ENCODE results near the gene PIGC. TPM values are rescaled to one million over a fixed set of nuclear protein-coding genes. Genes with fewer than 3 reads are reported as not detected.

PIGC gene
- total and polyA plus RNA-seq, 4 donors, result 8.6 to 18.4 (median 13.2) TPM

DNA sequence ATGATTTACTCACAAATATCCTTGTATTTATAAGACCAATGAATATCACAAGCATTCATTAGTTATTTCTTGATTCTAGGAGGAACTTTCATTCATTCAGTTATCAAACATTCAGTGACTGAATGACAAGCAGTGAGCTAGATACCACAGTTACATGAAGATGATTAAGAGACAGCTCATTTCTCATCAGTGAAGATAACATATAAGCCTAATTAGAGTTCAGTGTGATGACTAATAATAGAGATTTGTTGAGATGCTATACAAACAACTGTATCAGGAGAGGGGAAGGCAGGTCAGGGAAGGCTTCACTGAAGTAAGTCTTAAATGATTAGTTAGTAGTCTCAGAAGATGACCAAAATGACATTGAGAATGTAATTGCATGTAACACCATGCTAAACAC is 38.0 kb downstream of the PIGC start:
- TF ChIP-seq, protein P1, sequence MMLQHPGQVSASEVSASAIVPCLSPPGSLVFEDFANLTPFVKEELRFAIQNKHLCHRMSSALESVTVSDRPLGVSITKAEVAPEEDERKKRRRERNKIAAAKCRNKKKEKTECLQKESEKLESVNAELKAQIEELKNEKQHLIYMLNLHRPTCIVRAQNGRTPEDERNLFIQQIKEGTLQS (IDR thresholded peaks at IDR 0.05), result no peak
- TF ChIP-seq RXRA (IDR thresholded peaks at IDR 0.05) (no peak), SP1 (IDR thresholded peaks at IDR 0.05) (no peak), HNF4G (IDR thresholded peaks at IDR 0.05) (no peak), FOXA2 (IDR thresholded peaks at IDR 0.05) (no peak), NR2F2 (IDR thresholded peaks at IDR 0.05) (no peak), FOXA1 (IDR thresholded peaks at IDR 0.05) (no peak), RAD21 (IDR thresholded peaks at IDR 0.05) (no peak)
- TF ChIP-seq, protein P2, sequence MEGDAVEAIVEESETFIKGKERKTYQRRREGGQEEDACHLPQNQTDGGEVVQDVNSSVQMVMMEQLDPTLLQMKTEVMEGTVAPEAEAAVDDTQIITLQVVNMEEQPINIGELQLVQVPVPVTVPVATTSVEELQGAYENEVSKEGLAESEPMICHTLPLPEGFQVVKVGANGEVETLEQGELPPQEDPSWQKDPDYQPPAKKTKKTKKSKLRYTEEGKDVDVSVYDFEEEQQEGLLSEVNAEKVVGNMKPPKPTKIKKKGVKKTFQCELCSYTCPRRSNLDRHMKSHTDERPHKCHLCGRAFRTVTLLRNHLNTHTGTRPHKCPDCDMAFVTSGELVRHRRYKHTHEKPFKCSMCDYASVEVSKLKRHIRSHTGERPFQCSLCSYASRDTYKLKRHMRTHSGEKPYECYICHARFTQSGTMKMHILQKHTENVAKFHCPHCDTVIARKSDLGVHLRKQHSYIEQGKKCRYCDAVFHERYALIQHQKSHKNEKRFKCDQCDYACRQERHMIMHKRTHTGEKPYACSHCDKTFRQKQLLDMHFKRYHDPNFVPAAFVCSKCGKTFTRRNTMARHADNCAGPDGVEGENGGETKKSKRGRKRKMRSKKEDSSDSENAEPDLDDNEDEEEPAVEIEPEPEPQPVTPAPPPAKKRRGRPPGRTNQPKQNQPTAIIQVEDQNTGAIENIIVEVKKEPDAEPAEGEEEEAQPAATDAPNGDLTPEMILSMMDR (IDR thresholded peaks at IDR 0.05; ENCODE audit: low read depth, low read length, missing input control), result no peak
- TF ChIP-seq, protein P3, sequence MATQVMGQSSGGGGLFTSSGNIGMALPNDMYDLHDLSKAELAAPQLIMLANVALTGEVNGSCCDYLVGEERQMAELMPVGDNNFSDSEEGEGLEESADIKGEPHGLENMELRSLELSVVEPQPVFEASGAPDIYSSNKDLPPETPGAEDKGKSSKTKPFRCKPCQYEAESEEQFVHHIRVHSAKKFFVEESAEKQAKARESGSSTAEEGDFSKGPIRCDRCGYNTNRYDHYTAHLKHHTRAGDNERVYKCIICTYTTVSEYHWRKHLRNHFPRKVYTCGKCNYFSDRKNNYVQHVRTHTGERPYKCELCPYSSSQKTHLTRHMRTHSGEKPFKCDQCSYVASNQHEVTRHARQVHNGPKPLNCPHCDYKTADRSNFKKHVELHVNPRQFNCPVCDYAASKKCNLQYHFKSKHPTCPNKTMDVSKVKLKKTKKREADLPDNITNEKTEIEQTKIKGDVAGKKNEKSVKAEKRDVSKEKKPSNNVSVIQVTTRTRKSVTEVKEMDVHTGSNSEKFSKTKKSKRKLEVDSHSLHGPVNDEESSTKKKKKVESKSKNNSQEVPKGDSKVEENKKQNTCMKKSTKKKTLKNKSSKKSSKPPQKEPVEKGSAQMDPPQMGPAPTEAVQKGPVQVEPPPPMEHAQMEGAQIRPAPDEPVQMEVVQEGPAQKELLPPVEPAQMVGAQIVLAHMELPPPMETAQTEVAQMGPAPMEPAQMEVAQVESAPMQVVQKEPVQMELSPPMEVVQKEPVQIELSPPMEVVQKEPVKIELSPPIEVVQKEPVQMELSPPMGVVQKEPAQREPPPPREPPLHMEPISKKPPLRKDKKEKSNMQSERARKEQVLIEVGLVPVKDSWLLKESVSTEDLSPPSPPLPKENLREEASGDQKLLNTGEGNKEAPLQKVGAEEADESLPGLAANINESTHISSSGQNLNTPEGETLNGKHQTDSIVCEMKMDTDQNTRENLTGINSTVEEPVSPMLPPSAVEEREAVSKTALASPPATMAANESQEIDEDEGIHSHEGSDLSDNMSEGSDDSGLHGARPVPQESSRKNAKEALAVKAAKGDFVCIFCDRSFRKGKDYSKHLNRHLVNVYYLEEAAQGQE (IDR thresholded peaks at IDR 0.05), result no peak
- TF ChIP-seq, protein P4, sequence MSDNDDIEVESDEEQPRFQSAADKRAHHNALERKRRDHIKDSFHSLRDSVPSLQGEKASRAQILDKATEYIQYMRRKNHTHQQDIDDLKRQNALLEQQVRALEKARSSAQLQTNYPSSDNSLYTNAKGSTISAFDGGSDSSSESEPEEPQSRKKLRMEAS (IDR thresholded peaks at IDR 0.05), result no peak
- Histone ChIP-seq H3K27me3 (ENCODE audit: control insufficient read depth in 4 of 4, insufficient read depth in 4 of 4, low read length in 3 of 4) (no peaks in the 10 kb centered on the region), H3K9me3 (ENCODE audit: control insufficient read depth in 4 of 4, low read length in 3 of 4) (no peaks in the 10 kb centered on the region), H3K36me3 (ENCODE audit: control insufficient read depth in 4 of 4, insufficient read depth in 3 of 4, low read depth in 1 of 4, low read length in 3 of 4) (no peaks in the 10 kb centered on the region), H3K27ac (ENCODE audit: low read depth in 1 of 2, low read length in 2 of 2) (no peak overlapping the region), H3K4me3 (ENCODE audit: low read depth in 1 of 3, low read length in 3 of 3) (no peak overlapping the region), H3K4me1 (ENCODE audit: control insufficient read depth in 4 of 4, insufficient read depth in 4 of 4, low read length in 3 of 4) (no peaks in the 10 kb centered on the region), H3K9ac (ENCODE audit: low read depth in 1 of 2, low read length in 2 of 2) (no peak overlapping the region)
- DNase-seq (ENCODE audit: low spot score), result no peak

DNA sequence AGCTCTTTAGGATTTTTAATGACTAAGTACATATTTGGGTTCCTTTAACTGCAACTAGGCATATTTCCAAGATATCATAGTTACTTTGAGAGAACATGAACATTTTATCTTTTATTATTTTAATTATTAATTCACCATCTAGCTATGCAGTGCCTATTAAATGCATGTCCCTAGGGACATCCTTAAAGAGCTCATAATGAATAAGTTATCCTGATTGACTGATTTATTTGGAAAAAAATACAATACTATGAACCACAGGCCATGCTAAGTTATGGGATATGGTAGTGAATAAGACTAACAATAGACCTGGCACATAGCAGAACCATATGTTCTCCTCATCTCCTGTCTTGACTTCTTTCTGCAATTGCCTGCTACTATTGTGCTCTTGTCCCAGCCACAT is 39.7 kb downstream of the PIGC start:
- no peak for DNase-seq (ENCODE audit: low spot score)
- Histone ChIP-seq H3K27me3 (ENCODE audit: control insufficient read depth in 4 of 4, insufficient read depth in 4 of 4, low read length in 3 of 4) (no peaks in the 10 kb centered on the region), H3K4me3 (ENCODE audit: low read depth in 1 of 3, low read length in 3 of 3) (no peak overlapping the region), H3K27ac (ENCODE audit: low read depth in 1 of 2, low read length in 2 of 2) (no peak overlapping the region), H3K4me1 (ENCODE audit: control insufficient read depth in 4 of 4, insufficient read depth in 4 of 4, low read length in 3 of 4) (no peaks in the 10 kb centered on the region), H3K36me3 (ENCODE audit: control insufficient read depth in 4 of 4, insufficient read depth in 3 of 4, low read depth in 1 of 4, low read length in 3 of 4) (no peaks in the 10 kb centered on the region), H3K9ac (ENCODE audit: low read depth in 1 of 2, low read length in 2 of 2) (no peak overlapping the region), H3K9me3 (ENCODE audit: control insufficient read depth in 4 of 4, low read length in 3 of 4) (no peaks in the 10 kb centered on the region)
- TF ChIP-seq, protein P2 (IDR thresholded peaks at IDR 0.05; ENCODE audit: low read depth, low read length, missing input control), result no peak
- TF ChIP-seq FOXA2 (IDR thresholded peaks at IDR 0.05) (no peak), FOXA1 (IDR thresholded peaks at IDR 0.05) (no peak), JUND (IDR thresholded peaks at IDR 0.05) (no peak), EGR1 (IDR thresholded peaks at IDR 0.05; ENCODE audit: low read depth in 2 of 2) (no peak), GABPA (IDR thresholded peaks at IDR 0.05 in 1 of 2, conservative IDR thresholded peaks at IDR 0.05 in 1 of 2) (no peak), NR2F2 (IDR thresholded peaks at IDR 0.05) (no peak), HNF4G (IDR thresholded peaks at IDR 0.05) (no peak), YY1 (IDR thresholded peaks at IDR 0.05) (no peak), RXRA (IDR thresholded peaks at IDR 0.05) (no peak)
- TF ChIP-seq, protein P5, sequence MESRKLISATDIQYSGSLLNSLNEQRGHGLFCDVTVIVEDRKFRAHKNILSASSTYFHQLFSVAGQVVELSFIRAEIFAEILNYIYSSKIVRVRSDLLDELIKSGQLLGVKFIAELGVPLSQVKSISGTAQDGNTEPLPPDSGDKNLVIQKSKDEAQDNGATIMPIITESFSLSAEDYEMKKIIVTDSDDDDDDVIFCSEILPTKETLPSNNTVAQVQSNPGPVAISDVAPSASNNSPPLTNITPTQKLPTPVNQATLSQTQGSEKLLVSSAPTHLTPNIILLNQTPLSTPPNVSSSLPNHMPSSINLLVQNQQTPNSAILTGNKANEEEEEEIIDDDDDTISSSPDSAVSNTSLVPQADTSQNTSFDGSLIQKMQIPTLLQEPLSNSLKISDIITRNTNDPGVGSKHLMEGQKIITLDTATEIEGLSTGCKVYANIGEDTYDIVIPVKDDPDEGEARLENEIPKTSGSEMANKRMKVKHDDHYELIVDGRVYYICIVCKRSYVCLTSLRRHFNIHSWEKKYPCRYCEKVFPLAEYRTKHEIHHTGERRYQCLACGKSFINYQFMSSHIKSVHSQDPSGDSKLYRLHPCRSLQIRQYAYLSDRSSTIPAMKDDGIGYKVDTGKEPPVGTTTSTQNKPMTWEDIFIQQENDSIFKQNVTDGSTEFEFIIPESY (IDR thresholded peaks at IDR 0.05), result no peak
- TF ChIP-seq, protein P1 (IDR thresholded peaks at IDR 0.05), result no peak
- TF ChIP-seq, protein P3 (IDR thresholded peaks at IDR 0.05), result no peak

All from liver (tissue), 9 donors.